Sigmoid colon (tissue), 7 donors: ENCODE measurements around the gene UNC13C. TPM values are rescaled to one million over a fixed set of nuclear protein-coding genes. Genes with fewer than 3 reads are reported as not detected.

Source experiments
- DNase-seq: peaks from one replicate; pipeline ENCODE4 v3.0.0-alpha.2; 2019
- H3K27ac ChIP-seq, 4 donors: fragments of 200-600 bp; sonication (generic); one replicate each; pipeline ENCODE4 v1.5.1; 2016 to 2019; ENCODE audit warnings: mild to moderate bottlenecking in 1 of 4
- H3K27me3 ChIP-seq, 3 donors: fragments of 200-600 bp; sonication (generic); one replicate each; pipeline ENCODE4 v1.5.1; 2019; ENCODE audit warnings: mild to moderate bottlenecking in 1 of 3
- H3K36me3 ChIP-seq, 4 donors: fragments of 200-600 bp; sonication (generic); one replicate each; pipeline ENCODE4 v1.5.1; 2016 to 2019
- H3K4me1 ChIP-seq, 4 donors: fragments of 200-600 bp; sonication (generic); one replicate each; pipeline ENCODE4 v1.5.1; 2017 to 2019
- H3K4me3 ChIP-seq, 4 donors: fragments of 200-600 bp; sonication (generic); one replicate each; pipeline ENCODE4 v1.5.1; 2017 to 2019; ENCODE audit warnings: mild to moderate bottlenecking in 2 of 4, moderate library complexity in 1 of 4
- H3K9me3 ChIP-seq, 4 donors: fragments of 200-600 bp in 3 of 4; sonication (generic) in 3 of 4; one replicate each; pipeline versions ENCODE4 v1.5.1 to v1.6.1; 2013 to 2019
- EP300 ChIP-seq, 4 donors: sonication (generic); formaldehyde crosslinking; IDR thresholded peaks; one replicate each; pipeline ENCODE4 v1.6.1; 2017; ENCODE audit warnings: antibody characterized with exemption in 4 of 4
- POLR2A ChIP-seq, 2 donors: fragments of 450-650 bp; IDR thresholded peaks; one replicate each; pipeline ENCODE4 v1.6.1; 2016; ENCODE audit warnings: antibody characterized with exemption in 2 of 2, mild to moderate bottlenecking in 2 of 2, moderate library complexity in 2 of 2
- POLR2AphosphoS5 ChIP-seq, 4 donors: sonication (generic); formaldehyde crosslinking; IDR thresholded peaks; one replicate each; pipeline ENCODE4 v1.6.1; 2017; ENCODE audit warnings: antibody characterized with exemption in 4 of 4
- WGBS, 2 donors: extraction: QIAGEN DNeasy Blood & Tissue Kit; methylation state at CpG; one replicate each; pipeline ENCODE4 v1.1.7; 2013; 5-methylcytosine and 5-hydroxymethylcytosine counted together
- intact Hi-C: fragments of 100-400 bp; cut with DNase I; formaldehyde crosslinking; loops from one replicate; pipeline ENCODE4 v1.15.1; 2023
- polyA plus RNA-seq, 3 donors: library from polyadenylated mRNA; stranded (reverse); fragments of 200-250 nt; gene quantifications; one replicate each; pipeline ENCODE4 v1.2.3, GENCODE V29; 2013
- total RNA-seq, 4 donors: library from RNA; depleted of rRNA; stranded (reverse); fragments of >200 nt; gene quantifications; one replicate each; pipeline ENCODE4 v1.1.0, GENCODE V29; 2016
- TF ChIP-seq, protein P1 (sequence below), 4 experiments: fragments of 450-650 bp in 3 of 4; fragments of 200-600 bp in 1 of 4; IDR thresholded peaks; one replicate each; pipeline ENCODE4 v1.5.1; 2016 to 2019; ENCODE audit warnings: antibody characterized with exemption in 4 of 4, mild to moderate bottlenecking in 3 of 4, moderate library complexity in 2 of 4
- donor health status: healthy with polysubstance abuse.
- donor health status: Bipolar disorder and iron deficiency.
- donor health status: healthy.

UNC13C gene
- total and polyA plus RNA-seq, 7 donors = under 0.01 to 1.7 (median 1.3) TPM; not detected in 1

DNA sequence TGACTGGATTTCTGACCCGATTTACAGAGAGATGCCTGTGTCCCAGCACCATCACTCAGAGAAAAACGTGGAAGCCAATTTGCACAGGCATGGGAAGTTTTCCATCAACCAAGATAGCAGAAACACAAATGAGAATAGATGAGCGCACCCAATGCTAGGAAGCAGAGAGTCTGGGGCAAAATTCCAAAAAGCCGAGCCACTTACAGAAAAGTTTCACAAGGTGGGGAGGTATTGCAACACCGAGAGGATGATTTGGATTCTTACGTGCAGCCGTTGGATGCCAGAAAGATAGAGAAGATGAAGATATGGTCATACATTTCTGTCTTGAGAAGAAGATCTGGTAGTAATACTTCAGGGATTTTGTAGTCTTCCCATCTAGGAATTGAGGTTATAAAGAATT is 57.4 kb downstream of the UNC13C start:
- TF ChIP-seq POLR2AphosphoS5 (IDR thresholded peaks at IDR 0.05) (no peak), POLR2A (IDR thresholded peaks at IDR 0.05) (no peak), EP300 (IDR thresholded peaks at IDR 0.05) (no peak)
- TF ChIP-seq, protein P1, sequence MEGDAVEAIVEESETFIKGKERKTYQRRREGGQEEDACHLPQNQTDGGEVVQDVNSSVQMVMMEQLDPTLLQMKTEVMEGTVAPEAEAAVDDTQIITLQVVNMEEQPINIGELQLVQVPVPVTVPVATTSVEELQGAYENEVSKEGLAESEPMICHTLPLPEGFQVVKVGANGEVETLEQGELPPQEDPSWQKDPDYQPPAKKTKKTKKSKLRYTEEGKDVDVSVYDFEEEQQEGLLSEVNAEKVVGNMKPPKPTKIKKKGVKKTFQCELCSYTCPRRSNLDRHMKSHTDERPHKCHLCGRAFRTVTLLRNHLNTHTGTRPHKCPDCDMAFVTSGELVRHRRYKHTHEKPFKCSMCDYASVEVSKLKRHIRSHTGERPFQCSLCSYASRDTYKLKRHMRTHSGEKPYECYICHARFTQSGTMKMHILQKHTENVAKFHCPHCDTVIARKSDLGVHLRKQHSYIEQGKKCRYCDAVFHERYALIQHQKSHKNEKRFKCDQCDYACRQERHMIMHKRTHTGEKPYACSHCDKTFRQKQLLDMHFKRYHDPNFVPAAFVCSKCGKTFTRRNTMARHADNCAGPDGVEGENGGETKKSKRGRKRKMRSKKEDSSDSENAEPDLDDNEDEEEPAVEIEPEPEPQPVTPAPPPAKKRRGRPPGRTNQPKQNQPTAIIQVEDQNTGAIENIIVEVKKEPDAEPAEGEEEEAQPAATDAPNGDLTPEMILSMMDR (IDR thresholded peaks at IDR 0.05) = no peak
- WGBS, 2 donors = 90 to 91% methylated on average over 7 of the region's 7 CpGs
- H3K36me3 ChIP-seq = no peaks in the 10 kb centered on the region
- no peaks in the 10 kb centered on the region for H3K9me3 ChIP-seq
- no peak overlapping the region for H3K27ac ChIP-seq
- no peak overlapping the region for H3K4me3 ChIP-seq
- H3K4me1 ChIP-seq = no peaks in the 10 kb centered on the region
- H3K27me3 ChIP-seq = no peaks in the 10 kb centered on the region
- no peak for DNase-seq
- intact Hi-C loops = no loop called here

DNA sequence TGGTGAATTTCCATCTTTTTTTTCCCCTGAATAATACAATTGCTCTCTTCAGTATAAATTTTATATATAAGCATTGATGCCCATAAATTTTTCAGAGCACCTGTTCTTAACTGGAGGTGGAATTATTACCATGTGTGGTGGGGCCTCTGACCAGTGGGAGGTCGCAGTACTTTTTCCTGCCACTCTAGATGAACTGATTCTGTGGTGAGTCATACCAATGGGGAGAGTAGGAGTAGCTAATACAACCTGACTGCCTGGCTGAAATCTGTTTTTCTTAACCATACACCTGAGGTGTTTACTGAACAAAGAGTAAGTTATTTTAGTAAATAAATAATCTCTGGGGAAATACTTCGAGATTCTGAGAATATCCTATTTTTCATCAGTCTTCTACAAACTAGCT is 67.2 kb downstream of the UNC13C start:
- H3K27ac ChIP-seq = no peak overlapping the region
- no peak for DNase-seq
- no peak for TF ChIP-seq POLR2AphosphoS5 (IDR thresholded peaks at IDR 0.05)
- no peak for TF ChIP-seq POLR2A (IDR thresholded peaks at IDR 0.05)
- no peak for TF ChIP-seq EP300 (IDR thresholded peaks at IDR 0.05)
- TF ChIP-seq, protein P1 (IDR thresholded peaks at IDR 0.05) = no peak
- WGBS, 2 donors = 40 to 71% methylated on average over 2 of the region's 2 CpGs
- no peaks in the 10 kb centered on the region for H3K36me3 ChIP-seq
- intact Hi-C loops = no loop called here
- H3K4me1 ChIP-seq = no peaks in the 10 kb centered on the region
- H3K9me3 ChIP-seq = no peaks in the 10 kb centered on the region
- no peaks in the 10 kb centered on the region for H3K27me3 ChIP-seq
- H3K4me3 ChIP-seq = no peak overlapping the region

DNA sequence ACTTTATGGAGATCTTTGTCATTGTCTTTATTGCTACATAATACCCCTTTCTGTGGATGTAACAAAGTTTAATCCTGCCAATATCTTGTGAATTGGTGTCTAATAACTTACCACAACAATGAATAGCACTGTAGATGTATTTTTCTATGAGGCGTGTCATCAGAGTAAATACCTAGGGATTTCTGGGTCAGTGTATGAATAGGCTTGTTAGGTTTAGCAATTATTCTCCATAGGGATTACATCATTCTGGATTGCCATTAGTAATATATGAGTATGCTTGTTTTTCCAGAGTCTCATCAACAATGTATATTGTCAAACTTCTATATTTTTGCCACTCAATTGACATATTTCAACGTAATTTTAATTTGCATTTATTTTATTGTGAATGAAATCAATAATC is 67.9 kb downstream of the UNC13C start:
- intact Hi-C loops = no loop called here
- TF ChIP-seq POLR2A (IDR thresholded peaks at IDR 0.05) (no peak), EP300 (IDR thresholded peaks at IDR 0.05) (no peak), POLR2AphosphoS5 (IDR thresholded peaks at IDR 0.05) (no peak)
- TF ChIP-seq, protein P1 (IDR thresholded peaks at IDR 0.05) = no peak
- no peaks in the 10 kb centered on the region for H3K27me3 ChIP-seq

DNA sequence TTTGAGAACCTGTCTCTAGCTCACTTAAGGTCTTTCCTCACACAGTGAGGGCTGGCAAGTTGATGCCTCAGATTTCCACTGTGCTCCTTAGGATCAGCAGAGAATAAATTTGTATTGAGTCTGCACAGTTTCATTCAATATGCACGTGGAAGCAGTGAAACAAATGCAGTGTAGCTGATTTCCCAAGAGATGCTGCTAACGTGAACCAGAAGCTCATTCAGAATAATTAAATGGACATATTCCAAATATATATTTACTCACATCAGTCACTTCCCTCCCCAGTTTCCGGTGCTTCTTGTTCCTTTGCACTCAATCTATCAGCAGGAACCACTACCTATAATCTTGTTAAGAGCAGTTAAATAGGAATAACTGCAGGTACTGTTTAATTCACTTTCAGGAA is 86.1 kb downstream of the UNC13C start:
- no peak for TF ChIP-seq POLR2A (IDR thresholded peaks at IDR 0.05)
- TF ChIP-seq EP300 (IDR thresholded peaks at IDR 0.05) = no peak
- TF ChIP-seq, protein P1 (IDR thresholded peaks at IDR 0.05) = no peak
- TF ChIP-seq POLR2AphosphoS5 (IDR thresholded peaks at IDR 0.05) = no peak
- intact Hi-C loops = no loop called here

More for the DNA sequence above, 67.9 kb downstream of the UNC13C start:
- Histone ChIP-seq H3K36me3 (no peaks in the 10 kb centered on the region), H3K27ac (no peak overlapping the region), H3K4me1 (no peaks in the 10 kb centered on the region), H3K9me3 (no peaks in the 10 kb centered on the region), H3K4me3 (no peak overlapping the region)
- no peak for DNase-seq
- 76 to 81% methylated on average over 2 of the region's 2 CpGs for WGBS, 2 donors

DNA sequence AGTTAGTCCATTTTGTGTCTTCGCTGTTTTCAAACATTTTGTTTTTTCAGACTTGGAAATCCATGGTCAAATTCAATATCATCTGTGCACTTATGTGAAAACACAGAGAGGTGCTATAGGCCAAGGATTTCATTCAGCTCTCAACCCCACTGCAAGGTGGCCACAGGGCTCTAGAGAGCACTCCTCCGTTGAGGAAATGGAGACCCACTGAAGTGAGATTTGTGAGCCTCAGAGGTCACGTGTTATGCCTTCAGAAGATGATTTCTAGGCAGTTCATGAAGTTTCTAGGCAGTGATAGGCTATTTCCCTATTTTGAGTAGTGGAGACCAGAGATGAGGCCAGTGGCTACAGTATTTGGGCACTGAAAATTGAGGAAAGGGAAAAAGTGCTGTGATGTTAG is 88.2 kb downstream of the UNC13C start:
- no peak for TF ChIP-seq POLR2A (IDR thresholded peaks at IDR 0.05)
- Histone ChIP-seq H3K9me3 (peaks cover 0 to 2% (median 0%) of the 10 kb centered on the region in 4 donors), H3K4me1 (no peaks in the 10 kb centered on the region), H3K27ac (no peak overlapping the region), H3K36me3 (no peaks in the 10 kb centered on the region), H3K4me3 (no peak overlapping the region), H3K27me3 (no peaks in the 10 kb centered on the region)
- no peak for DNase-seq
- intact Hi-C loops = no loop called here
- 80 to 89% methylated on average over 3 of the region's 3 CpGs for WGBS, 2 donors

More for the DNA sequence above, 86.1 kb downstream of the UNC13C start:
- Histone ChIP-seq H3K27me3 (no peaks in the 10 kb centered on the region), H3K4me3 (no peak overlapping the region), H3K27ac (no peak overlapping the region), H3K36me3 (no peaks in the 10 kb centered on the region), H3K4me1 (no peaks in the 10 kb centered on the region), H3K9me3 (peaks cover 0 to 3% (median 0%) of the 10 kb centered on the region in 4 donors)
- 43 to 44% methylated on average over 3 of the region's 3 CpGs for WGBS, 2 donors
- DNase-seq = no peak
